Head of caudate nucleus (tissue), 42 donors: ENCODE measurements around the gene FREM2.

Experiments used
- DNase-seq, 42 donors: peaks; one replicate each; pipeline versions ENCODE4 v3.0.0 to v3.0.0-alpha.2; 2020 to 2021; ENCODE audit warnings: mixed read lengths in 7 of 42
- intact Hi-C: fragments of 100-400 bp; cut with DNase I; formaldehyde crosslinking; loops from one replicate; pipeline ENCODE4 v1.15.0; 2022

Gene FREM2

DNA sequence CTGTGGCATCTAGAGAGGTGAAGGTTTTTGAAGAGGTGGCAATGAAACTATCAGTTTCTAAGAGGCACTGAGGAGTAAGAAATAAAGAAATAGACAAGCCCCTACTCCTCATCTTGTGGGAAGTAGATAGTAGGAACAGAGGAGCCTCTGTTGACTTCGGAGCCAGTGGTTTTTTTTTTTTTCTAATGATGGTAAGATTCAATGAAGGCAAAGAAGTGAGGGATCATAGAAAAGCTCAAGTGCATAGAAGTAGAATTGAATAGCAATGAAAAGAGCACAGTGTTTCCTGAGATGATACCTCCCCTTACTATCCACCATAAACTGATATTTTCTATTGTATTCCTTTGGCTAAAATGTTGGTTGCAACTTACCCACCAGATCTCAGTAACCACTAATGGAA, 46.3 kb downstream of the FREM2 start:
- intact Hi-C loops: no loop called here
- no peak for DNase-seq

DNA sequence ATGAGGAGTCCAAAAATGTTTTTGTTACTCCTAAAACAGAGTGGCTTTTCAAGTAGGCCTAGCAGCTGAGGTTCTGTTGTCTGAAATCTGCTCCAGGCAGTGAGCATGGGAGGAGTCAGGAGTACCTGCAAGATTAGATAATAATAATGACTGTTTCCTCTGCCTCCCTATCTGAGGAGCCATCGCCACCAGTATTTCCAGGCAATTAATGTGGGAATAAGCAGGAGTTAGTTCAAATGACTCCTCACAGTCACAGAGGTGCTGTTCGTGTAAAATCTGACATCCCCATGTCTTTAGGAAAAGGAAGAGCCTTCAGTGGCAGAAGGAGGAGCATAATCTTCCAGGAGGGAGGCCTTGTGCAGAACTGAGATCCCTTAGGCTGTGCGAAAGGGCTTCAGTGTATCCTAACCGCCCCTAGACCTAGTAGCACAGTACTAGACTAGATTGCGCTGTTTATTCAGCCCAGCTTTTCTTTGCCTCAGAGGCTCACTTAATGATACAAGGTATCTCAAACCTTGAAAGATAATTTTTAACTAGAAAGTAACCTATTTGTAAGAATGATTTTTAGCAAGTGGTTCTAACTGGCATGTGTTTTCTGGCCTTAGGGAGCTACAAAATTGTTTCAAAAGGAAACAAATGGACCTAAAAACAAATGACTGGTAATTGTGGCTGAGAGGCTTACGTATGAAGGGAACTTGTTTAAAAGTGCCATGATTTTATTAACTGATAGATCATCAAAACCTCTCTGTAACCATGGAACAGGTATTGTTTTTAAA, 49.0 kb downstream of the FREM2 start:
- intact Hi-C loops: no loop called here
- no peak for DNase-seq

DNA sequence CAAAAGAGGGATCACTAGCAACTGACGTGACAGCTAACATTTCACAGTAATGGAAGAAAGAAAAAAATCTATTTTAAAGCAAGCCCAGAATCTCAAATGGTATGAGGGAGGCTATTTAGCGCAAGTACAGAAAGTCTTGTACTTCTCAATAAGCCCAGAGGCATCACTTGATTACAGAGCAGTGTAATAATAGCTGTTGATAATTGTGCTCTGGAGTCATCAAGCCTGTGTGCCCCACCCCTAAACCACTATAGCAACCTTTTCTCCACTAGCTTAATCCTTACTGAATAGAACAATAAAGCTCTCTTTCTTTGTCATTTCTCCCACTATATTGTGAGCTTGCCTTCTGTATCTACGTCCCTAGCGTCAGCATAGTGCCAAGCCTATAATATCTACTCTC, 56.6 kb downstream of the FREM2 start:
- intact Hi-C loops: no loop called here
- no peak for DNase-seq

DNA sequence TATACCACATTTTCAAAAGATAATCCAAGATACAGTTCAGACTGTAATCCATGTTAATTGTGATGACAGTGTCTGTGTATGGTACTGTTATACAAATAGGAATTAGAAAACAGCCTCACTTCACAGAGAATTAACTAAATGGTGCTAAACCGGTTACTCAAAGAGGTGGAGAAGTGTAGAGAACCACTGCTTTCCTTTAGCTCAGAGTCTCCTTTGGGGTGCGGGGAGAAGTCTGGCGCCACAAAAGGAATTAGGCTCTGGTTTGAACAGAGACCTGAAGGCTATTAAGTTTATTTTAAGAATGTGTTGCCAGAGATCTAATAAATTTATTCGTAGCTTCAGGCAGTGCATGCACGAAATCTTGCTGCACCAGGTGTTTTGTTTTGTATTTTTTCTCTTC, 65.8 kb downstream of the FREM2 start:
- no peak for DNase-seq
- intact Hi-C loops: no loop called here

DNA sequence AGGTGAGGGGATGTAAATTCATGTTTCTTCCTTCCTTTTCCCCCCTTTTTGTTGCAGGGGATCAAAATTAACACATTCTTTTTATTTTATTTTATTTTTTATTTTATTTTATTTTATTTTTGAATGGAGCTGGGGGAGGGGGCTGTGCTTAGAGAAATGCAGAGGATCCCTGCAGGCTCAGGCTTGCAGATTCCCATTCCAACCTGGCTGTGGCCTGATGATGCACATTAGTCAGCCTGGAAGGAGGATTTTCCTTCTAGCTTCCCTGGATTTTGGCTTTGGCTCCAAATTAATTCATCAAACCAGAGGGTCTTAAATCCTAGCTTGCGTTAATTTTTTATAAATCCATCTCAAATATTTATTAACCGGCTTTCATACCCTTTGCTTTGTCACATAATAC, 67.0 kb downstream of the FREM2 start:
- intact Hi-C loops: no loop called here
- no peak for DNase-seq

DNA sequence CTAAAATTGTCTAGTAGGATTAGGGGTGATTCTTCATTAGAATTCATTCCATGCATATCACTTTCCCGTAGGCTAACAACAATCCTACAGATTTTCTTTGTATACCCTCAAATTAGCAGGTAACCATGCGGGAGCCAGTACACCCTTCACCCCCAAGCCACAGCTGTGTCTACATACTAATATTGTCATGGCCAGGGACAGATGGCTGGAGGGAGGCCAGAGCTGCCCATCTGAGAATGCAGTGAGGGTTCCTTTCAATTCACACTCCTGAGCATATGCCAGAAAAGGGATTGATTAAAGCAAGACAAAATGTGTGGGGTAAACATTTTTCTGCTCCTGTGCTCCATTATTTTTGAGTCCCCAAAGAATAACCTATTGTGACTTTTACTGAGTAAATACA, 68.9 kb downstream of the FREM2 start:
- DNase-seq: no peak
- intact Hi-C loops: no loop called here

DNA sequence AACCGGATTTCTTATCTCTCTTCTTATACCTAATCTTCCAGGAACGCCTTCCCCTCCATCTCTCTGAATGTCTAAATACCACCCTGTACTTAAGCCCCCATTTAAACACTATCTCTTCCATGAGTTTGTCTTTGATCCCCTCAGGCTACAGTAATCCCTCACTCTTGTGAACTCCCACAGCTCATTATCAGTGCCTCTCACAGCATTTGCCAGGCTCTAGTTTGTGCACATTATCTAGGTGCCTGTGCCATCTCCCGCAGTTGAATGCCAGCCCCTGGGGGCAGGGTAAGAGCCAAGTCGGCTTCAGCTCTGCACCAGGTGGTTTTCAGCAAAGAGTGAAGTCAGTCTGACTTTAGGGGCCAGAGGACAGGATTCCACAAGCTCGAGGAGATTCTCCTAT, 71.4 kb downstream of the FREM2 start:
- intact Hi-C loops: no loop called here
- no peak for DNase-seq

DNA sequence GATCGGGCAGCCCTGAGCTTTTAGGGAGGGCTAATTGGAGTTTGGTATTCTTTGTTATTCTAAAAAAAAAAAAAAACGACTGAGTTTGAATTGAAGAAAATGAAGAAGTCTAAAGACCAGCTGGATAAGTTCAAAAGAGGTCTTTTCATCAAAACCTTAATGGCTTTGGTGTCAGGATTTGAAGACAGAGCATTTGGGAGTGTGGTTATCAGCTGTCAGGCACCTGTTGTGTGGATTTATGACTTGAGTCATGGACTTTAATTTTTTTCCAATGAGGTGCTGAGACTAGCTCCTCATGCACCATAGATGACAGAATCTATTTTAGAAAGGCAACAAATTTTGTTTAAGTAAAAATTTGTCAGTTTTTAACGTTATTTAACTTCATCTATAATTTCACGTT, 72.5 kb downstream of the FREM2 start:
- DNase-seq: no peak
- intact Hi-C loops: no loop called here

DNA sequence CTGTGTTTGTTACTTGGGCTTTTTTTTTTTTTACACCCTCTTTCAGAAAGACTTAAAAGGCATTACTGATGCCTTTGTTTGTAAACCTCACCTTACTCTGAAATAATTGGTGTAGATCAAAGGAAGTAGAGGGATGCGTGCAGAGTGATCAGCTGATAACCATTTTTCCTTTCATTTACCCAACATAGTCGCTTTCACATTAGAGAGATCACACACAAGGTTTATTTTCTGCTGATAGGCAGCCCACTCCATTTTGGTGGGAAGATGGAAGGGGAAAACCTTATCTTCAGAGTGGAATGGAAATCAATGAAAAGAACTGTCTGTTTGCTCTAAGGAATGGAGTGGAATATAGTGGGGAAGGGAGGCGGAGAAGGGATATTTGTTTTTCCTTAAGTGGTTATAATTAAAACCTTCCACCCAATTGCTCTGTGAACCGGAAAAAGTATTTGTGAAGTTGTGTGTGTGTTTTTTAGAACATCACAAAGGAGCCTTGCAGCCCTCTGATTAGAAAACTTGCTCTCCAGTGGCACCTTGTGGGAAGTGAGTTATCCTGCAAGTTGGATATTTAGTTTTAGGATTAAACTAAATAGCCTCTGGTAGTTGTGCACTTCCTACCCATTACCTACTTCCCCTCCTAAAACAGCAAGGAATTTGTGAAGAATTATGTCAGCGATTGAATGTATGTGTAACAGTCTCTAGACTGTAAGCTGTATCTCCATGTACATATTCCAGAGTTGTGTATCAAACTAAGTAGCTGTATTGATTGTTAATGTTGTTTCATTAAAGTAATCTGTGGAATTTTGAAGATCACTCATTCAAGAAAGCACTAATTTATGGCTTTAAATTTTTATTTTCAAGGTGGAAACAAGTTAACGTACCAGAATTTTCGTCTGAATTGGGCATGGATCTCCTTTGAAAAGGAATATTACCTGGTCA, 76.8 kb downstream of the FREM2 start:
- DNase-seq: peak in 32 of 42 donors; percentile 16 to 82 (median 56)
- intact Hi-C loops: loop anchor here (5.0 kb wide), 1 partner anchor 76 kb away; the partner anchor contains the start of gene FREM2

DNA sequence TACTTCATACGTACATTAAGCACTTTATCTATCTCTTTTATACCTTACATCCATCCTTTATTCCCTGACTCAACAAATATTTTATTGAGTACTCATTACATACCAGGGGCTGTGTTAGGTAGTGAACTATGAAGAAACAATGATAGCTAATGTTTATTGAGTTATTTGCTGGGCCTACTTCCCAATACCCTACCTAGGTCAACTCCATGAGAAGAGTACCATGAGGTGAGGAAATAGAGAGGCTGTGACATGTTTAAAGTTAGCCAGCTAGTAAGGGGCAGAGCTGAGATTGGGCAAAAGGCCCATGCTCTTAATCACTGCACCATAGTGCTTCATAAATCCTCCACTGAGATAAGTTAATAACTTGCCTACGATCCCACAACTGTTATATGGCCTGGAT, 79.9 kb downstream of the FREM2 start:
- DNase-seq: peak in 1 of 42 donors; percentile 8
- intact Hi-C loops: loop anchor here (5.0 kb wide), 1 partner anchor 56 kb away; no protein-coding TSS in a partner anchor

DNA sequence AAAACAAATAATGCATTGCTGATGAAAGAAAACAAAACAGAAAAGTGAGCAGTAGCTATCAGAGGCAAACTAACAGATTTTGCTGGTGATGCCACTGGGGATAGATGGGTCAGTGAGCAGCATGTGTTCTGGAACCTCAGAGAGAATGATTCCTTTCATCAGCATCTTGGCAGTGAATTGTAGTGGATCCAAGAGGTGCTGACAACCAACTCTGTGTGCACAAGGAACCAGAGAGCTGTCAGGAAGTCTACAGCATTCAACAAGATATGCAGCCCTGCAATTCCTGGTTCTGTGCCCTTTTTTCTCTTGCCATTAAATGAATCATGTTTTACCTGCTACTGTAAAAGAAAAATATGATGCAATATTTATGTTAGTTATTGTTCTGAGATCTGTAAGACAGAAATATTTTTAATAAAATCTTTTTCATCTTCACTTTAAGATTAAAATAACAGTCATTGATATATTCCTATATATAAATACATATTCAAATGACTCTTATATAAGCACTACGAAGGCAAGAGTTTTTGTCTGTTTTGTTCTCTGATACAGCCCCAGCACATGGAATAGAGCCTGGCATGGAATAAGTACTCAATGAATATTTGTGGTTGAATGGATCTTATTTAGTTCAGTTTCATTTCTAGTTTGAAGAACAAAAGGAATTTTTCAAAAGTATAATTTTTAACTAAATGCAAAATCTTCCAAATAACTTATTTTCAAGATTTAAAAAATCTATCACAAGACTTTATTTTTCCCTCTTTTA, 80.8 kb downstream of the FREM2 start:
- intact Hi-C loops: loop anchor here (5.0 kb wide), 1 partner anchor 55 kb away; no protein-coding TSS in a partner anchor
- DNase-seq: peak in 34 of 42 donors; percentile 4 to 84 (median 55)

DNA sequence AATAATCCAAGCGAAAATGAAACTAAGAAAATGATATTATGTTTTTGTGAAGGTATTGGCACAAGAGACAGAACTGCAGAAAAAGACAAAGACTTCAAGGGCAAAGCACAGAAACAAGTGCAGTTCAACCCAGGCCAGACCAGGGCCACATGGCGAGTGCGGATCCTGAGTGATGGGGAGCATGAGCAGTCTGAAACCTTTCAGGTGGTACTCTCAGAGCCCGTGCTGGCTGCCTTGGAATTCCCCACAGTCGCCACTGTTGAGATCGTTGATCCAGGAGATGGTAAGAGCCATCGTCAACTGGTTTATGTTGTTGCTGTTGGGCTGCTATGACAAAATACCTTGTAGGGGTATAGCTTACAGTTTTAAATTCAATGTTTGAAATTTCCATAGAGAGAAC, 82.6 kb downstream of the FREM2 start:
- intact Hi-C loops: loop anchor here (5.0 kb wide), 1 partner anchor 53 kb away; no protein-coding TSS in a partner anchor

DNA sequence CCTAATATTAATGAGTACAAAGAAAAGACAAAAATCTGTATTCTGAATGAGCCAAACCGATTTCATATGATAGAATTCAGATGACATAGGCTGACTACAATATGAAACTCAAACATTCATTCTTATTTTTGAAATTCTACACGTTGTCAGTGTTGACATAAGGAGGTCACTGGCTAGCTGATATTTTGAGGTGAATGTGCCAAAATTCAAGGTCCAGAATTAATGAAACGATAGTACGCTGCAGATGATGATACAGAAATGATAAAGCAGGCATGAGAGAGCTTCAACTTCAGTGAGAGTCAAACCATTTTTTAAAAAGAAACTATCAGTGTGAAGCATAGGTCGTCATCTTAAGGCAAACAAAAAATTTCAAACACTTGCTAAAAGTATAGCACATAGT, 88.2 kb downstream of the FREM2 start:
- intact Hi-C loops: no loop called here
- no peak for DNase-seq

More for the DNA sequence above, 82.6 kb downstream of the FREM2 start:
- no peak for DNase-seq

DNA sequence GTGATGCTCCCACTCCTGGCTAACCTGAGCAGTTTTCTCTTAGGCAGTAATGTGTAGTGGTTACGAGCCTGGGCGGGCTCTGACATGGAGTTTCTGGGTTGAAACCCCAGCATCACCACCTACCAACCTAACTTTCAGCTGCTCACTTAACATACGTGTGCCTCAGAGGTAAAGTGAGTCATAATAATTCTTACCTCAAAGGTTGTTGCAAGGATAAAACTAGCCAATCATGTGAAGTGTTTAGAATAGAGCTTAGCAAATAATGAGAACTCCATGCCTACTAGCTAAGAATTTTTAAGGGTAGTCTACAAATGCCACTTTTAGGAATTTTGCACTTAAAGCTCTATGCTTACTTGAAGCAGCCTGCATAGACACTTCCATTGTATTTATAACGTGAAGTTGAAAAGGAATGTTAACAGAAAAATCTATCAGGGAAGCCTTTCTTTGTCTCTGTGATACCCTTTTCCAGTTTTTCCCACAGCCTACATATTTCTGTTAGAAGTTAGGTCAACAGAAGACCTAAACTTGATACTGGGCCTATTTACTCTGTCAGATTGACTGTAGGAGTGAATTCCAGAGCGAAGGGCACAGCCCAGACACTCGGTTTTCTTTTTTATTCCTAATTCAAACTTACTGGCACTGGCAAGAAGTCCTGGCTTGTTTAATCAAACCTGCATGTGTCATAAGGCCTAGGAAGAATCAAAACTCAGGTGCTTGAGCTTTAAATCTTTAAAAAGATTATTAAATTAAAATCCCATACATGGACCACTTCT, 90.7 kb downstream of the FREM2 start:
- no peak for DNase-seq
- intact Hi-C loops: no loop called here

DNA sequence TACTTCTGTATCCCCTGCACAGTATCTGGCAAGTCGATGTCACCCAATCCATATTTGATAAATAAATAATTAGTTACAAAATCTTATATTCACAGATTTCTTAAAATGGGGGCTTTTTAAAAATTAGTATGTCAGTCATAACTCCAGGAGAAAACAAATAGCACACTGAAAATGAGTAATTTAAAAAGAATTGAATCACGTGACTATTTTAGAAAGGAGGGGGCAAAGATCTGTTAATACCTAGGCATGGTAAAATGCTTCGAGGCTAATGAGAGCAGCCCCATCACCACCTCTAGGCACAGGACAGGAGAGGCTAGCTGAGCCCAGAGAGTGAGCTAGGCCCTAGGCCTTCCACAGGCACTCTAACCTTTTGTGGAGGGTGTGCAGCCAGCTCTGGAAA, 94.7 kb downstream of the FREM2 start:
- intact Hi-C loops: no loop called here

DNA sequence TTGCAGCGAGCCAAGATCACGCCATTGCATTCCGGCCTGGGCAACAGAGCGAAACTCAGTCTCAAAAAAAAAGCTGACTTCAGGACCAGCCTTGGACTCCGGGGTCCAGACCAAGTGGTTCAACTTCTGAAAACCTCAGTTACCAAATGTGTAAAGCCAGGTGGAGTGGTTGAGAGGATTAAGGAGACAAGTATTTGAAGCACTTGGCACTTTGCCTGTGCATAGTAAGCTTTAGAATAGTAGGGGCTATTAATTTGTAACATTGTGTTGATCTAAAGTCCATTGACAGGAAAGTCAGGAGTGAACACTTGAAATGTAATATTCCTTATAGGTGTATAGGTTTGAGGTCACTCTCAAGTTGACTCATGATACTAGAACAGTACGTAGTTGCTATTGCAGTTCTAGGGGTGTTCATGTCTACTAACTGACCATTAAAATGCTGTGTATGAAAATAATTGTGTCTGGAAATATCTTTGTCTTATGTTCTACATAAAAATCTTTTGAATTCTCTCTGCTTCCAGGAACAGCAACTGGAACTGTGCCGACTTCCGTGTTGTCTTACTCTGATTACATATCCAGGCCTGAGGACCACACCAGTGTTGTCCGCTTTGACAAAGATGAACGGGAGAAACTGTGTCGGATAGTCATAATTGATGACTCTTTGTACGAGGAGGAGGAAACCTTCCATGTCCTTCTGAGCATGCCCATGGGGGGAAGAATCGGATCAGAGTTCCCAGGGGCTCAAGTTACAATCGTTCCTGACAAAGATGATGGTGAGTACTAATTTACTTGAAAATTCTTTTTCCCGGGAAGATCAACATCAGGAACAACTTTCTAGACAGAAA, 97.4 kb downstream of the FREM2 start:
- intact Hi-C loops: no loop called here
- no peak for DNase-seq

More for the DNA sequence above, 94.7 kb downstream of the FREM2 start:
- no peak for DNase-seq

DNA sequence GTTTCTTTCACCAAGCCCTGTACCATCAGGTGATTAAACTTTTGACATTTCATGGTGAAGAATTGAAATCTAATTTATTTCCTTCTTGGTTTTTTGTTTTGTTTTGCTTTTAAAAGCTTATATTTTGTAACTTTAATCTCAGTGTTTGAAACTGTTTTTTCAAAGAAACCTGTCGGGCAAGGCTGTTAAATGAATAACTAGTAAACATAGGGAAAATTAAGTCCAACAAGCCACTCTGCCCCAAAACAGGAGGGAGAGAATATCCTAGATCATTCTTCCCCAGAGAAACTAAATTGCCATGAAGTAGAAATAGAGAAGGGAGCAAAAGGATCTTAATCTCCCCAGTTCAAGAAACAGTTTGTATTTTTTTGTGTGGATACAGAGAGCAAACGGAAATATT, 98.2 kb downstream of the FREM2 start:
- intact Hi-C loops: no loop called here
- DNase-seq: no peak

DNA sequence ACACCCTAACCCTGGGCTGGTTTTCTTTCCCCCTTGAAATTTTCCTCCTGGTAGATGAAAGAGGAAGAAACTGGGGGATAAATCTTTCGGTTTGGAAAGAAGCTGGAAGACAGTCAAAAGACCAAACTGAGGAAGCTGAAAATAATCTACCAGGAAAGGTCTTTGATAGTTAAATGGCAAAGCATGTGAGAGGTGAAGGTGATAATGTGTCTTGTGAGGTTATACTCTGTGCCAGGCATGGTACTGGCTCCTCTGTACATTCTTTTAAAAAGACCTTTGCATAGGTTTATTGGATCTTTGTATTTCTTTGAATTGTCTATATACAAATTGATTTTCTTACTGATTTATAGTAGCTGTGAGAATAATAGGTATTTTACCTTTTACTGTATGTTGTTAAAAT, 98.6 kb downstream of the FREM2 start:
- no peak for DNase-seq
- intact Hi-C loops: no loop called here
